Tongue (tissue), 3 donors: ENCODE data around the gene ADAMTS4. TPM values are rescaled to one million over a fixed set of nuclear protein-coding genes. Genes with fewer than 3 reads are reported as not detected.
A peak's percentile ranks its signal among the peaks of the same experiment; 100 is the strongest.

Experiments used
- DNase-seq: peaks from one replicate; pipeline ENCODE4 v3.0.0-alpha.2; 2015
- small RNA-seq: library from RNA; depleted of rRNA; stranded (forward); fragments of <200 nt; gene quantifications from one replicate; pipeline ENCODE3, GENCODE V24; 2014; ENCODE audit warnings: low replicate concordance
- total RNA-seq: library from RNA; depleted of rRNA; stranded (reverse); fragments of >200 nt; gene quantifications from one replicate; pipeline ENCODE4 v1.2.3, GENCODE V29; 2014

ADAMTS4 gene
- total RNA-seq, 1 donor from 2014 or later, result 18.9 TPM

GRCh38 chr1:161145832-161146231 is 53.0 kb downstream of the ADAMTS4 start:
- DNase-seq, result no peak

GRCh38 chr1:161140755-161141400 is 58.0 kb downstream of the ADAMTS4 start:
- no peak for DNase-seq

GRCh38 chr1:161139766-161140165 is 59.1 kb downstream of the ADAMTS4 start:
- DNase-seq, result peak; percentile 72

GRCh38 chr1:161138431-161138830 is 60.4 kb downstream of the ADAMTS4 start:
- DNase-seq, result no peak

GRCh38 chr1:161137881-161138280 is 61.0 kb downstream of the ADAMTS4 start:
- peak; percentile 30 for DNase-seq

Small RNAs within 50 kb of the gene (small RNA-seq; reads per million reads assigned to genes)
- gene RF01225, result not detected

Other genes starting within 250 kb of the ADAMTS4 start
- not detected for gene ITLN2, start 244.2 kb downstream of the ADAMTS4 start, total RNA-seq
- gene F11R, start 177.9 kb downstream of the ADAMTS4 start, total RNA-seq, result 30.0 TPM
- 53.9 TPM for gene TSTD1, start 160.1 kb downstream of the ADAMTS4 start, total RNA-seq
- gene USF1, start 153.1 kb downstream of the ADAMTS4 start, total RNA-seq, result 50.4 TPM
- gene ARHGAP30, start 129.2 kb downstream of the ADAMTS4 start, total RNA-seq, result 3.0 TPM
- gene NECTIN4, start 109.5 kb downstream of the ADAMTS4 start, total RNA-seq, result 18.0 TPM
- gene KLHDC9, start 100.7 kb downstream of the ADAMTS4 start, total RNA-seq, result 3.3 TPM
- 24.5 TPM for gene PFDN2, start 81.0 kb downstream of the ADAMTS4 start, total RNA-seq
- 19.3 TPM for gene NIT1, start 80.9 kb downstream of the ADAMTS4 start, total RNA-seq
- 37.6 TPM for gene DEDD, start 66.4 kb downstream of the ADAMTS4 start, total RNA-seq
- gene UFC1, start 45.1 kb downstream of the ADAMTS4 start, total RNA-seq, result 109 TPM
- 16.5 TPM for gene USP21, start 39.6 kb downstream of the ADAMTS4 start, total RNA-seq
- gene PPOX, start 32.6 kb downstream of the ADAMTS4 start, total RNA-seq, result 15.2 TPM
- gene B4GALT3, start 21.5 kb downstream of the ADAMTS4 start, total RNA-seq, result 9.3 TPM
- 174 TPM for gene NDUFS2, start 3.3 kb upstream of the ADAMTS4 start, total RNA-seq
- gene FCER1G, start 16.2 kb upstream of the ADAMTS4 start, total RNA-seq, result 4.4 TPM
- not detected for gene APOA2, start 24.6 kb upstream of the ADAMTS4 start, total RNA-seq
- 11.3 TPM for gene TOMM40L, start 27.0 kb upstream of the ADAMTS4 start, total RNA-seq
- gene NR1I3, start 39.1 kb upstream of the ADAMTS4 start, total RNA-seq, result not detected
- gene PCP4L1, start 59.7 kb upstream of the ADAMTS4 start, total RNA-seq, result 4.9 TPM
- 67.9 TPM for gene MPZ, start 110.9 kb upstream of the ADAMTS4 start, total RNA-seq
- gene SDHC, start 115.3 kb upstream of the ADAMTS4 start, total RNA-seq, result 41.9 TPM
- not detected for gene CFAP126, start 168.8 kb upstream of the ADAMTS4 start, total RNA-seq